PC-9 (cell line): ENCODE results near the gene SENP6. TPM values are rescaled to one million over a fixed set of nuclear protein-coding genes. Genes with fewer than 3 reads are reported as not detected.

Experiments
- BruUV-seq: library from RNA; stranded (reverse); fragments of 400-500 nt; replicated peaks from 2 replicates; lab custom pipeline; 2021; lab: Mats Ljungman, UMichigan
- CTCF ChIA-PET: fragments of 300-600 bp; sonication (Branson Sonifier 250); formaldehyde crosslinking; loops from one replicate; lab custom pipeline; 2022; ENCODE audit warnings: antibody characterized with exemption; lab: Charles Lee
- POLR2A ChIA-PET: fragments of 300-600 bp; sonication (Branson Sonifier 250); formaldehyde crosslinking; loops from one replicate; lab custom pipeline; 2022; ENCODE audit warnings: antibody characterized with exemption; ENCODE audit not compliant: unreplicated experiment; lab: Charles Lee
- DNase-seq, 2 experiments: peaks; one replicate each; pipeline versions ENCODE4 v3.0.0 to v3.0.0-alpha.2; 2015 to 2022; ENCODE audit warnings: mixed read lengths in 1 of 2
- H2AFZ ChIP-seq: fragments of 200-600 bp; sonication (generic); 2 replicates; pipeline ENCODE4 v1.8.1; 2017; ENCODE audit warnings: antibody characterized with exemption
- H3F3A ChIP-seq: fragments of 200-600 bp; sonication (generic); 2 replicates; pipeline ENCODE4 v1.8.1; 2017; ENCODE audit warnings: antibody characterized with exemption, mild to moderate bottlenecking, low read depth; ENCODE audit not compliant: insufficient read depth
- H3K27ac ChIP-seq: fragments of 200-600 bp; sonication (generic); 2 replicates; pipeline ENCODE4 v1.6.1; 2016; ENCODE audit warnings: mixed run types
- H3K27me3 ChIP-seq: fragments of 200-600 bp; sonication (generic); 2 replicates; pipeline ENCODE4 v1.6.1; 2016; ENCODE audit warnings: low read depth, mixed run types; ENCODE audit not compliant: insufficient read depth
- H3K36me3 ChIP-seq: fragments of 200-600 bp; sonication (generic); 2 replicates; pipeline ENCODE4 v1.6.1; 2016; ENCODE audit warnings: low read depth, mixed run types
- H3K4me1 ChIP-seq: fragments of 200-600 bp; sonication (generic); replicated peaks from 2 replicates; pipeline ENCODE4 v1.6.1; 2016; ENCODE audit warnings: mixed run types; ENCODE audit not compliant: insufficient read depth
- H3K4me2 ChIP-seq: fragments of 200-600 bp; sonication (generic); 2 replicates; pipeline ENCODE4 v1.6.1; 2017; ENCODE audit warnings: mixed run types
- H3K4me3 ChIP-seq: fragments of 200-600 bp; sonication (generic); 2 replicates; pipeline ENCODE4 v1.6.1; 2016; ENCODE audit warnings: mixed run types
- H3K79me2 ChIP-seq: fragments of 200-600 bp; sonication (generic); 2 replicates; pipeline ENCODE4 v1.6.1; 2017; ENCODE audit warnings: low read depth, mixed run types
- H3K9me2 ChIP-seq: fragments of 200-600 bp; sonication (generic); 2 replicates; pipeline ENCODE4 v1.8.1; 2017; ENCODE audit warnings: mild to moderate bottlenecking; ENCODE audit not compliant: insufficient read depth
- H3K9me3 ChIP-seq: fragments of 200-600 bp; sonication (generic); 2 replicates; pipeline ENCODE4 v1.8.1; 2016; ENCODE audit warnings: low read depth; ENCODE audit not compliant: insufficient read depth
- H4K20me1 ChIP-seq: fragments of 200-600 bp; sonication (generic); 2 replicates; pipeline ENCODE4 v1.8.1; 2017; ENCODE audit not compliant: insufficient read depth
- EZH2 ChIP-seq: fragments of 200-600 bp; sonication (generic); IDR thresholded peaks from 2 replicates; pipeline ENCODE4 v1.8.0; 2017; ENCODE audit warnings: antibody characterized with exemption, low read depth
- intact Hi-C: fragments of 100-400 bp; cut with micrococcal nuclease; formaldehyde crosslinking; loops from one replicate; pipeline ENCODE4 v1.10.0; 2022; ENCODE audit not compliant: unreplicated experiment
- total RNA-seq: library from RNA; stranded (reverse); gene quantifications from 2 replicates; pipeline ENCODE4 v1.2.3, GENCODE V29; 2021
- TF ChIP-seq, protein P1 (sequence below): fragments of 200-600 bp; sonication (generic); conservative IDR thresholded peaks from 2 replicates; pipeline ENCODE4 v1.6.1; 2017; ENCODE audit warnings: mixed run types, antibody characterized with exemption, mild to moderate bottlenecking, moderate library complexity

Gene SENP6
- total RNA-seq, 1 experiment from 2014 or later = 70.4 TPM

DNA sequence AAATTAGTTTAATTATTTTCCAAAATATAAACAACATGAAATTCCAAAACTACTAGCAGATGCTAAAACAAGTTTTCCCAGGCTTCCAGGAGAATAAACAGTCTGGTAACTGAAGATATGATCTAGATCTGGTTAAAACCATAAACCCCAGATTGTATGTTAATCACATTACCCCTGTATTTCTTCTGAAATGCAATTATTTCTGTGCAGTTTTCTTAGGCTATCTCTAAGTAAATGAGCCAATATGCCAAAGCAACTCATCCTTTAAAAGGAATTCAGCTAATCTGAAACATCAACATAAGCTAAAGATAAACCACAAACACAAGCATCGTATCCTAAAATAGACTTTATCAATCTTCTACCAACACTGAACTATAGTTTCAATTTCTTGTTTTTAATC is 44.6 kb upstream of the SENP6 start:
- Histone ChIP-seq H3K9me3 (no peaks in the 10 kb centered on the region), H3K4me3 (no peak overlapping the region), H3K36me3 (no peaks in the 10 kb centered on the region), H2AFZ (no peak overlapping the region), H3K4me1 (no peaks in the 10 kb centered on the region), H3F3A (no peaks in the 10 kb centered on the region), H3K27me3 (no peaks in the 10 kb centered on the region), H3K79me2 (no peaks in the 10 kb centered on the region), H3K4me2 (no peak overlapping the region), H3K9me2 (0 out of 2 replicates have a peak, but pooled peaks cover 7% of the 10 kb centered on the region), H4K20me1 (no peaks in the 10 kb centered on the region), H3K27ac (no peak overlapping the region)
- ChIA-PET CTCF (no interaction called here), POLR2A (no interaction called here)
- intact Hi-C loops = no loop called here
- TF ChIP-seq, protein P1, sequence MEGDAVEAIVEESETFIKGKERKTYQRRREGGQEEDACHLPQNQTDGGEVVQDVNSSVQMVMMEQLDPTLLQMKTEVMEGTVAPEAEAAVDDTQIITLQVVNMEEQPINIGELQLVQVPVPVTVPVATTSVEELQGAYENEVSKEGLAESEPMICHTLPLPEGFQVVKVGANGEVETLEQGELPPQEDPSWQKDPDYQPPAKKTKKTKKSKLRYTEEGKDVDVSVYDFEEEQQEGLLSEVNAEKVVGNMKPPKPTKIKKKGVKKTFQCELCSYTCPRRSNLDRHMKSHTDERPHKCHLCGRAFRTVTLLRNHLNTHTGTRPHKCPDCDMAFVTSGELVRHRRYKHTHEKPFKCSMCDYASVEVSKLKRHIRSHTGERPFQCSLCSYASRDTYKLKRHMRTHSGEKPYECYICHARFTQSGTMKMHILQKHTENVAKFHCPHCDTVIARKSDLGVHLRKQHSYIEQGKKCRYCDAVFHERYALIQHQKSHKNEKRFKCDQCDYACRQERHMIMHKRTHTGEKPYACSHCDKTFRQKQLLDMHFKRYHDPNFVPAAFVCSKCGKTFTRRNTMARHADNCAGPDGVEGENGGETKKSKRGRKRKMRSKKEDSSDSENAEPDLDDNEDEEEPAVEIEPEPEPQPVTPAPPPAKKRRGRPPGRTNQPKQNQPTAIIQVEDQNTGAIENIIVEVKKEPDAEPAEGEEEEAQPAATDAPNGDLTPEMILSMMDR = no peak
- no peak for TF ChIP-seq EZH2
- no TSS peak for BruUV-seq
- DNase-seq = no peak

DNA sequence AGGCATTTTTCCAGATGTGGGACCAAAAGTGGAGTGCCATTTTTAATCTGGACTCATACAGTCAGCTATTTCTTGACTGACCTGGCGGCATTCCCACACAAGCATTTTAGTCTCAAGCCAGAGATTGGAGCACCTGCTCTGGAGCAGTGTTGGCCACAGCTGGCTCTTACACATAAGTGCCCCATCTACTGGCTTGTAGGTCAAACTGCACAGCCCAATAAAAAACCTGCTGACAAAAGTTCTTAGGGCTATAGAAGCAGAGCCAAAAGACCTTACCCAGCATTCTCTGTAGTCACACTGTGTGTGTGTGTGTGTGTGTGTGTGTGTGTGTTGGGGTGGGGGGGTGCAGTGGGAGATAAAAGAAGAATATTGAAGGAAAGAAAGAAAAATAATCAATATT is 38.6 kb upstream of the SENP6 start:
- Histone ChIP-seq H3K79me2 (no peaks in the 10 kb centered on the region), H4K20me1 (no peaks in the 10 kb centered on the region), H3K36me3 (no peaks in the 10 kb centered on the region), H3K4me1 (no peaks in the 10 kb centered on the region), H3K9me2 (no peaks in the 10 kb centered on the region), H3K9me3 (no peaks in the 10 kb centered on the region), H3K27ac (no peak overlapping the region), H3K27me3 (0 out of 2 replicates have a peak, but pooled peaks cover 3% of the 10 kb centered on the region), H3F3A (no peaks in the 10 kb centered on the region), H3K4me3 (no peak overlapping the region), H2AFZ (no peak overlapping the region), H3K4me2 (no peak overlapping the region)
- no TSS peak for BruUV-seq
- TF ChIP-seq, protein P1 = peak; percentile 57
- no peak for TF ChIP-seq EZH2
- no peak for DNase-seq
- intact Hi-C loops = no loop called here
- ChIA-PET POLR2A (no interaction called here), CTCF (interaction anchor here (0.7 to 0.8 kb wide), 2 partner anchors 329 to 1883 kb away, joined by 5 to 9 read pairs; no protein-coding TSS in a partner anchor)

DNA sequence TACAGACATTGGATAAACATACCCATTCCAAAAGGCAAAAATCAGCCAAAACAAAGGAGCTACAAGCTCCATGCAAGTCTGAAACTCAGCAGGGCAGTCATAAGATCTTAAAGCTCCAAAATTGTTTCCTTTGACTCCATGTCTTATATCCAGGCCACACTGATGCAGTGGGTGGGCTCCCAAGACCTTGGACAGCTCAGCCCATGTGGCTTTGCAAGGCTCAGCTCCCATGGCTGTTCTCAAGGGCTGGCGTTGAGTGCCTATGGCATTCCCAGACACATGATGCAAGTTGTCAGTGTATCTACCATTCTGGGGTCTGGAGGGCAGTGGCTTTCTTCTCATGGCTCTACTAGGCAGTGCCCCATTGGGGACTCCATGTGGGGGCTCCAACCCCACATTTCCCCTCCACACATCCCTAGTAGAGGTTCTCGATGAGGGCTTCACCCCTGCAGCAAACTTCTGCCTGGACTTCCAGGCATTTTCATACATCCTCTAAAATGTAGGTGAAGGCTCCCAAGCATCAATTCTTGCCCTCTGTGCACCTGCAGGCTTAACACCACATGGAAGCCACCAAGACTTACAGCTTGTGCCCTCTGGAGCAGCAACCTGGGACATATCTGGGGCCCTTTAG is 35.4 kb upstream of the SENP6 start:
- Histone ChIP-seq H4K20me1 (no peaks in the 10 kb centered on the region), H3F3A (no peaks in the 10 kb centered on the region), H3K4me1 (no peaks in the 10 kb centered on the region), H3K4me3 (no peak overlapping the region), H3K36me3 (no peaks in the 10 kb centered on the region), H3K9me3 (no peaks in the 10 kb centered on the region), H3K27me3 (0 out of 2 replicates have a peak, but pooled peaks cover 3% of the 10 kb centered on the region), H3K4me2 (no peak overlapping the region), H3K27ac (no peak overlapping the region), H3K9me2 (no peaks in the 10 kb centered on the region), H2AFZ (no peak overlapping the region), H3K79me2 (no peaks in the 10 kb centered on the region)
- POLR2A ChIA-PET = no interaction called here
- no peak for DNase-seq
- intact Hi-C loops = no loop called here
- no TSS peak for BruUV-seq
- CTCF ChIA-PET = no interaction called here
- no peak for TF ChIP-seq EZH2
- TF ChIP-seq, protein P1 = no peak
